T-cell (primary cell): ENCODE results near the gene METTL22. TPM values are rescaled to one million over a fixed set of nuclear protein-coding genes. Genes with fewer than 3 reads are reported as not detected.

Experiments used
- total RNA-seq, 35 experiments: library from RNA in 6 of 35; stranded (reverse) in 6 of 35; fragments of 120-200 nt in 1 of 35; gene quantifications; one replicate each; pipeline versions ENCODE4 v1.2.1 to v1.2.4 and lab custom pipeline; 2013 to 2026

Gene METTL22
- total RNA-seq, 5 donors from 2014 or later (not counting 1 experiment from before 2014, with no cell fraction given) = 27.6 to 53.4 (median 34.4) TPM

Other genes starting within 250 kb of the METTL22 start
- not detected for gene TMEM114, start 31.2 kb upstream of the METTL22 start, total RNA-seq
- gene ABAT, start 52.9 kb downstream of the METTL22 start, total RNA-seq = 10 to 100 TPM in 3 of 5 donors, 1 to 10 TPM in 2; 8.3 to 16.1 (median 11.7) TPM
- 10 to 100 TPM in 3 of 5 donors, 1 to 10 TPM in 2; 4.1 to 14.5 (median 12.7) TPM for gene TMEM186, start 175.9 kb downstream of the METTL22 start, total RNA-seq
- gene PMM2, start 176.1 kb downstream of the METTL22 start, total RNA-seq = 10 to 100 TPM; 33.8 to 46.6 (median 43.7) TPM
- 10 to 100 TPM; 32.9 to 44.3 (median 41.8) TPM for gene CARHSP1, start 247.3 kb downstream of the METTL22 start, total RNA-seq